SK-N-SH (cell line): ENCODE data around the gene LUC7L3.

Source experiments
- RCOR1 ChIP-seq: fragments of 150-350 bp; IDR thresholded peaks from 2 replicates; pipeline ENCODE4 v1.6.1; 2017; ENCODE audit warnings: antibody characterized with exemption, low read length
- TAF1 ChIP-seq: IDR thresholded peaks from 2 replicates; pipeline ENCODE4 v1.6.1; 2012; ENCODE audit warnings: low read depth, mild to moderate bottlenecking, low read length, moderate library complexity, borderline replicate concordance
- TF ChIP-seq, protein P1 (sequence below): fragments of 200-600 bp; sonication (generic); IDR thresholded peaks from 2 replicates; pipeline ENCODE4 v1.6.1; 2017; ENCODE audit warnings: antibody characterized with exemption, mild to moderate bottlenecking, moderate library complexity

DNA sequence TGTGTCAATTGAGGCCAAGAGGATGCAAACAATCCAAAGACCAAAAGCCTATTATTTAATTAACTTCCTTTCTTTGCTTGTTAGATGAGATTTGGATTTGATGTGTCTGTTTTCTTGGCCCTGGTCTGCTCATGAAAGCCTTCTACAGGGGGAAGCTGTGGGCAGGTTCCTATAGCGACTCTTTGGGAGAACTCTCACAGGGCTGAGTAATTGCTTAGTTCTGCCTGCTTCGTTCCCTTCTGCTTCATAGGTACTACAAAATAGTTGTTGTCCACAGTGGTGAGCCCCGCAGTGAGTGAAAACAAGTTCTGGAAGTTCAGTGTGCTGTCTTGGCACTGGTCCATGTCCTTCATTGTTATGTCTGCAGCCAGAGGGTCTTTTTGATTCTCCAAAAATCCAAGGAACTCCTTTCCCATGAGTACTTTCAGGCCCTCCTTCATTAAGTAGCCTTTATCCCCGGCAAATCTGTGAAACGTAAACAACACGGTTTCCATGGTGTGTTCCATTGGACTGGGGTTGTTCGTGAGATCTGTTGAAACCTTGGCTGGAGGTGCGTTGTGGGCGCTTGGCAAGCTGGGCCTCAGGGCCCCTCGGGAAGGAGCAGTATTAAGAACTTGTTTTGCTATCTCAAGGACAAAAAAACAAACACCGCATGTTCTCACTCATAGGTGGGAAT lies 77.9 kb downstream of the LUC7L3 start:
- no peak for TF ChIP-seq TAF1
- TF ChIP-seq, protein P1, sequence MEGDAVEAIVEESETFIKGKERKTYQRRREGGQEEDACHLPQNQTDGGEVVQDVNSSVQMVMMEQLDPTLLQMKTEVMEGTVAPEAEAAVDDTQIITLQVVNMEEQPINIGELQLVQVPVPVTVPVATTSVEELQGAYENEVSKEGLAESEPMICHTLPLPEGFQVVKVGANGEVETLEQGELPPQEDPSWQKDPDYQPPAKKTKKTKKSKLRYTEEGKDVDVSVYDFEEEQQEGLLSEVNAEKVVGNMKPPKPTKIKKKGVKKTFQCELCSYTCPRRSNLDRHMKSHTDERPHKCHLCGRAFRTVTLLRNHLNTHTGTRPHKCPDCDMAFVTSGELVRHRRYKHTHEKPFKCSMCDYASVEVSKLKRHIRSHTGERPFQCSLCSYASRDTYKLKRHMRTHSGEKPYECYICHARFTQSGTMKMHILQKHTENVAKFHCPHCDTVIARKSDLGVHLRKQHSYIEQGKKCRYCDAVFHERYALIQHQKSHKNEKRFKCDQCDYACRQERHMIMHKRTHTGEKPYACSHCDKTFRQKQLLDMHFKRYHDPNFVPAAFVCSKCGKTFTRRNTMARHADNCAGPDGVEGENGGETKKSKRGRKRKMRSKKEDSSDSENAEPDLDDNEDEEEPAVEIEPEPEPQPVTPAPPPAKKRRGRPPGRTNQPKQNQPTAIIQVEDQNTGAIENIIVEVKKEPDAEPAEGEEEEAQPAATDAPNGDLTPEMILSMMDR = no peak
- no peak for TF ChIP-seq RCOR1
